Epithelial cell of esophagus (primary cell): ENCODE results near the gene FARS2.

Source experiments
- DNase-seq: peaks from one replicate; pipeline ENCODE4 v3.0.0; 2010; ENCODE audit warnings: low read depth
- H3K4me3 ChIP-seq: 2 replicates; pipeline ENCODE4 v1.5.1; 2011; ENCODE audit warnings: mild to moderate bottlenecking, low read length, control low read depth
- TF ChIP-seq, protein P1 (sequence below): IDR thresholded peaks from 2 replicates; pipeline ENCODE4 v1.5.1; 2011; ENCODE audit warnings: low read depth, mild to moderate bottlenecking, low read length, control low read depth, inconsistent platforms; ENCODE audit not compliant: insufficient read depth; ENCODE audit errors: missing control alignments

FARS2 gene

DNA sequence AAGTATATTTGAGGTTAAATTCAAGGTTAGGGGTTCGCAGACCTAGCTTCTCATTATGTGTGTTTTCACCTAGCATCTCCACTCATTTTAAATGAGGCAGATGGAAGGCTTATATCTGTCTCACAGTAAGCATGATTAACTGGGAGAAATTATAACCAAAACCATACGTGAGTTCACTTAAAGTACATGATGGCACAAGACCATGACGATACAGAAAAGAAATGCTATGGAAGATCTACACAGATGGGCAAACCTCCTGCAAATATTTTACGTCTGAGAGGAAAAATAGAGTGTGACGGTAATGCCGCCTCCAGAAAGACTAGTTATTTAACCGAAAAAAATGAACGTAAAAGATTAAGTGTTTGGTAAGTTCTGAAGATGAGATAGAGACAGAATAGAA is 337.8 kb downstream of the FARS2 start:
- DNase-seq = no peak
- TF ChIP-seq, protein P1, sequence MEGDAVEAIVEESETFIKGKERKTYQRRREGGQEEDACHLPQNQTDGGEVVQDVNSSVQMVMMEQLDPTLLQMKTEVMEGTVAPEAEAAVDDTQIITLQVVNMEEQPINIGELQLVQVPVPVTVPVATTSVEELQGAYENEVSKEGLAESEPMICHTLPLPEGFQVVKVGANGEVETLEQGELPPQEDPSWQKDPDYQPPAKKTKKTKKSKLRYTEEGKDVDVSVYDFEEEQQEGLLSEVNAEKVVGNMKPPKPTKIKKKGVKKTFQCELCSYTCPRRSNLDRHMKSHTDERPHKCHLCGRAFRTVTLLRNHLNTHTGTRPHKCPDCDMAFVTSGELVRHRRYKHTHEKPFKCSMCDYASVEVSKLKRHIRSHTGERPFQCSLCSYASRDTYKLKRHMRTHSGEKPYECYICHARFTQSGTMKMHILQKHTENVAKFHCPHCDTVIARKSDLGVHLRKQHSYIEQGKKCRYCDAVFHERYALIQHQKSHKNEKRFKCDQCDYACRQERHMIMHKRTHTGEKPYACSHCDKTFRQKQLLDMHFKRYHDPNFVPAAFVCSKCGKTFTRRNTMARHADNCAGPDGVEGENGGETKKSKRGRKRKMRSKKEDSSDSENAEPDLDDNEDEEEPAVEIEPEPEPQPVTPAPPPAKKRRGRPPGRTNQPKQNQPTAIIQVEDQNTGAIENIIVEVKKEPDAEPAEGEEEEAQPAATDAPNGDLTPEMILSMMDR = no peak
- H3K4me3 ChIP-seq = no peak overlapping the region

DNA sequence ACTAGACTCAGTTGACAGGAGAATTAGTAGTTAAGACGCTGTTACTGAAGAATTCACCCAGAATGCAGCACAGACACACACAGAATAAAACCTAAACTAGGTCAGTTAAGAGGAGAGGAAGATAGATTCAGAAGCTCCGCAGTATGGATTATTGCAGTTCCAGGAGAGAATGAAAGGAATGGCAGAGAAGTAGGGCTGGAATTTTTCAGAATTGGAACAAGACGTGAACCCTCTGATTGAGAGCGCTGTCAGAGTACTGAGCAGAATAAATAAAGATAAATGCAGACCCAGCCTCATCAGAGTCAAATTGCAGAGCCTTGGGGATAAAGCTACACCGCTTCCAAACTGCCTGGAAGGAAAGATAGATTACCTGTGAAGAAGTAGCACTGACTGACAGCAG is 344.6 kb downstream of the FARS2 start:
- no peak for DNase-seq
- no peak overlapping the region for H3K4me3 ChIP-seq
- TF ChIP-seq, protein P1 = no peak

DNA sequence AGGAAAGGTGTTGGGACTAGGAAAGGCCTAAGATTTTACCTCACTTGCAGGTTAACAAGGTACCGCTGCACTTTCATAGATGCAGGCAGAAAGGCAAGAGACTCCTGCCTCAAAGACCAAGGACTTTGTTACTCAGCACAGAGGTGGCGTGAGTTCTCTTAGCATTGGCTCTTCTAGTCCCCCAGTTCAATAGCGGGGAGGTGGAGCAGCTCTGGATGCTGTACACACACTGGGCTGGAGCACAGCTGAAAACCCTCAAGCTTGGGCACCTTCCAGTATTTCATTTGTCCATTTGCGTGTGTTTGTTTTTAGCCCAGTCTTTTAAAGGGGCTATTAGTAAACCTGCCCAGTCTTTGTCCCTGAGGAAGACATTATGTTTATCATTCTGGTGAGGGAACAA is 345.2 kb downstream of the FARS2 start:
- no peak overlapping the region for H3K4me3 ChIP-seq
- TF ChIP-seq, protein P1 = no peak
- DNase-seq = no peak

DNA sequence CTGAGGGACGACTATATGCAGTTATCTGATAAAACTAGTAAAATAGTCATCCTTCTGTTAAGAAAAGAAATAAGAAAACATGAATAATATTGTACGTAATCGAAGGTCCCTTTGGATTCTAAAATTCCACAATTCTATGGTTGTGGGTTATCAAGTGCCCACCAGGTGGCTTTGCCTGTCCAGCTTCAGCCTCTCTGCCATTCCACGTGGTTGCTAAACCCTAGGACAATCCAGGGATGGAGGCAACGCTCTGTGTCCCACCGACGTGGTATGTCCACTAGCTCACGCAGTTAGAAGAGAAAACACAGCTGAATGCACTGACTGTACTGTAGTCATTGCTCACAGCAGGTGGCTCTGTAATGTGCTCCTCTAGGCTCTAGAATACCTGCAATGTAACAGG is 349.3 kb downstream of the FARS2 start:
- no peak overlapping the region for H3K4me3 ChIP-seq
- TF ChIP-seq, protein P1 = no peak
- DNase-seq = no peak

DNA sequence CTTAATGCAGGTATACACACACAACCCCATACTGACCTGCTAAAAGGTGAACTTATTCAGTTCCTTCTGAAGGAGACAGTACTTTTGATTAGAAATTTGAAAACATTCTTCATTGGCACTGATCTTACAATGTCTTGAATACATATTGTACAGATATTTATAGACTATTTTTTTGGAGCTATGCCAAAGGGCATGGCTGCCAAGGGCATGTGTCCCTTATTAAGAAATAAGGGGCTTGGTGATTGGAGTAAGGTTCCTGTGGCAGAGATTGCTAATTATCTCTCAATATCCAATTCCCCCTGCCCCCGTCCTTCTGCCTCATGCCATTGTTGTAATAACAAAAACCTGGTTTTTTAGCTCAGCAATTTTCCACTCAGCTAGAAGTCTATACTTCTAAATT is 355.9 kb downstream of the FARS2 start:
- H3K4me3 ChIP-seq = no peak overlapping the region
- DNase-seq = no peak
- TF ChIP-seq, protein P1 = no peak

DNA sequence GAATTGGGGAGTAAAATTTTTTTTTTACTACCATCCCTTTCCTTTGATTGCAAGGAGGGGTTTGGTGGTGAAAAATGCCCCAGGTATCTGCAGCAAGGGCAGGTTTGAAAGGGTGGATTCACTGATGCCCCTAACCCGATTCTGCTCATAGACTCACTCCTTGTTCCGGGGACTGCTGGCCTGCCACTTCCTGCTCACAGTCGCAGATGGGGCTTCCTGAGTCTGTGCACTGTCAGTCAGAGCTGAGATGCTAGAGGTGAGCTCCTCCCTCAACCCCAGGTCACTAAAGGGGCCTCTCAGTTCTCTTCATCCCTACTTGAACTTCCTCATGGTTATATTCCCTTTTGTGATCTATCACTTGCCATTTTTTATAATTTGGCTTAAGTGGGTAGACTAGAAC is 357.9 kb downstream of the FARS2 start:
- no peak overlapping the region for H3K4me3 ChIP-seq
- TF ChIP-seq, protein P1 = no peak
- DNase-seq = no peak

DNA sequence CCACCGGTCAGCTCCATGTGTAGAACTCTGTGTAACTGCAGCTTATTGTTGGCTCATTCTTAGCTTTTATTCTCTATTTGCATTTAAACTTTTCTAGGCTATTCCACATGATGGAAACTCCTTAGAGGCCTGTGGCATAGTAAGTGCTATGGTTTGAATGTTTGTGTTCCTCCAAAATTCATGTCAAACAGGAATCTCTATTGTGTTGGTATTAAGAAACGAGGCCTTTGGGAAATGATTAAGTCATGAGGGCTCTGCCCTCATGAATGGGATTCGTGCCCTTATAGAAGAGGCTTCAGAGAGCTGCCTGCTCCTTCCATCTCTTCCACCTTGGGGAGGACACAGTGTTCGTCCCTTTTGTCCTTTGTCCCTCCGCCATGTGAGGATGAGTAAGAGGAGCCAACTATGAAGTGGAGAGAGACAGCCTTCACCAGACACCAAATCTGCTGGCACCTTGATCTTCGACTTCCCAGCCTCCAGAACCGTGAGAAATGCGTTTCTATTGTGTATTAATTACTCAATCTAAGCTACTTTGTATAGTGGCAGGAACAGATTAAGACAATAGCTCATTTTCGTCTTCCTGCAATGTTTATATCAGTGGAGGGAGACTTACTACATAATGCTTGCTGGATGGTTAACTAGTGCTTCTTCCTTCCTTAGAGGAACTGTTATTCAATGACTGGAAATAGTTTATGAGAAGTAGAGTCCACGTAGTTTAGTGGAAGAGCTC is 361.1 kb downstream of the FARS2 start:
- no peak for DNase-seq
- TF ChIP-seq, protein P1 = no peak
- H3K4me3 ChIP-seq = no peak overlapping the region
